Muscle of arm (tissue), 14 donors: ENCODE data around the gene OR52N2. TPM values are rescaled to one million over a fixed set of nuclear protein-coding genes. Genes with fewer than 3 reads are reported as not detected.
A peak's percentile ranks its signal among the peaks of the same experiment; 100 is the strongest.

Experiments used
- DNase-seq: peaks from one replicate; pipeline ENCODE4 v3.0.0-alpha.2; 2013
- long read RNA-seq, 11 donors: transcript quantifications; one replicate each; lab custom pipeline, GENCODE V29; 2026
- polyA plus RNA-seq, 12 donors: library from polyadenylated mRNA; unstranded; fragments of 120-200 nt; gene quantifications; one replicate each; pipeline ENCODE4 v1.2.1, GENCODE V29; 2013; ENCODE audit not compliant: insufficient read length in 12 of 12

OR52N2 gene
- polyA plus RNA-seq, result not detected
- long read RNA-seq, donor 1, result 0 reads
- long read RNA-seq, donor 2, result 0 reads
- long read RNA-seq, donor 3, result 0 reads
- long read RNA-seq, donor 4, result 0 reads
- long read RNA-seq, donor 5, result 0 reads
- long read RNA-seq, donor 6, result 0 reads
- long read RNA-seq, donor 7, result 0 reads
- long read RNA-seq, donor 8, result 0 reads
- long read RNA-seq, donor 9, result 0 reads
- long read RNA-seq, donor 10, result 0 reads
- long read RNA-seq, donor 11, result 0 reads

- peak; percentile 70 for DNase-seq
Measured at GRCh38 chr11:5808500-5809121, at the start of gene OR52N2. OR52N2 (plus strand) TSS chr11:5808924; CDS start chr11:5820336, 11,412 bp downstream.

- DNase-seq, result no peak
Measured at GRCh38 chr11:5767056-5767455, 41.7 kb upstream of the OR52N2 start.

GRCh38 chr11:5783255-5783654, 25.5 kb upstream of the OR52N2 start, which contains the start of gene OR52N5:
OR52N5 (minus strand) TSS chr11:5783355; CDS start chr11:5778634, 4,721 bp downstream.
- DNase-seq, result no peak

DNA sequence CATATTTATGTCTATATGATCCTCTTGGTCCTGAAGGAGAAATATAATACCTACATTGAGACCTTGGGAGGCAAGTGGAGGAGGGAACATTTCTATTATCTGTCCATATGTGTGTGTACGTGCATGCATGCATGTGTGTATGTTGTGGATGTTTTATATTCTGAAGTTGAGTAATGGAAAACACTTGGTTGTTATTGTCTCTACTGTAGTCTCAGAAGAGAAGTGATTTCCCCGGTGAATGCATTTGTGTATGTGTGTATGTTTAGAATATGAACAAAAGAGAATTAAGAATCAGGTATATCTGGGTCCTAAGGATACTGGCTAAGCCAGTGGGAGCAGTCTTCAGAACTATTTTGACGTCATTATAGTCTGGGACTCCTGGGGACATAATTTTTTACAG, 17.6 kb upstream of the OR52N2 start, which contains the start of gene OR52N1:
Gene OR52N1 (minus strand): TSS at position 101 of the 400 bp plus-strand sequence. CDS start 2,449 bp downstream, outside the sequence.
- no peak for DNase-seq

GRCh38 chr11:5796541-5796940, 12.2 kb upstream of the OR52N2 start:
- DNase-seq, result no peak

GRCh38 chr11:5803982-5804381, 4.7 kb upstream of the OR52N2 start:
- no peak for DNase-seq

DNA sequence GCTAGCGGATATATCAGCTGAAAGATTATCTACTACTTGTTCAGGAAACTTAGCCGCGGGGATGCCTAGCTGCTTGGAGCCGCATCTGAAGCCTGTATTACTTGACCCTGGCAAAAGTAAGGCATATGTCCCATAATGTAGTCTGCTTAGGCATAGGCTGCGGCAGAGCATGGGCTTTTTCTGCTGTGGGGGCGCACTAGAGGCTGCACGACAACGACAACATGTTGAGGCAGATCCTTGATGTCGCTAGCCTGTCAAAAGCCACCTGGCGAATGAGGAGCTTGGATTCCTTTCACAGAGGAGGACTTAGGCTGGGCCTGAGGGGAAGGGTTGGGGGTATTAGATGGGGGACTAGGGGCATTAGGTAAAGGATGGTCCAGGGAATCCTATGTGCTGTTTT, 1.1 kb upstream of the OR52N2 start:
- no peak for DNase-seq

DNA sequence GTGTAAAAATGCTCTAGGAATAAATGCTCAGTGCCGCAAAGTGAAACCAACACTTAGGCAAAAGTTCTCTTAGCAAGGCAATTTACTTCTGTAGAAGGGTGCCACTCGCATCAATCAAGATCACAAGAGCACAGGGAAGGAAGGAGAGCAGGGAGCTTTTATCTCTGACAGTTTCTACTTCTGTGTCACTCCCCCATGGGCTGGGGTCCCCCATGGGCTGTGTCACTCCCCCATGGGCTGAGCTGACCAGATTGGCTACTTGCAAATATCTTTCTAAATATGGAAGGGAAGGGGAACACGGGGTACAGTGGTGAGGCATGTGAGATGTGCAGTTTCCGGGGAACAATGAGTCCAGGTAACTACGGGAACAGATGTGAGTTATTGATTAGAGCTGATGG, 397 bp downstream of the OR52N2 start:
- DNase-seq, result no peak

DNA sequence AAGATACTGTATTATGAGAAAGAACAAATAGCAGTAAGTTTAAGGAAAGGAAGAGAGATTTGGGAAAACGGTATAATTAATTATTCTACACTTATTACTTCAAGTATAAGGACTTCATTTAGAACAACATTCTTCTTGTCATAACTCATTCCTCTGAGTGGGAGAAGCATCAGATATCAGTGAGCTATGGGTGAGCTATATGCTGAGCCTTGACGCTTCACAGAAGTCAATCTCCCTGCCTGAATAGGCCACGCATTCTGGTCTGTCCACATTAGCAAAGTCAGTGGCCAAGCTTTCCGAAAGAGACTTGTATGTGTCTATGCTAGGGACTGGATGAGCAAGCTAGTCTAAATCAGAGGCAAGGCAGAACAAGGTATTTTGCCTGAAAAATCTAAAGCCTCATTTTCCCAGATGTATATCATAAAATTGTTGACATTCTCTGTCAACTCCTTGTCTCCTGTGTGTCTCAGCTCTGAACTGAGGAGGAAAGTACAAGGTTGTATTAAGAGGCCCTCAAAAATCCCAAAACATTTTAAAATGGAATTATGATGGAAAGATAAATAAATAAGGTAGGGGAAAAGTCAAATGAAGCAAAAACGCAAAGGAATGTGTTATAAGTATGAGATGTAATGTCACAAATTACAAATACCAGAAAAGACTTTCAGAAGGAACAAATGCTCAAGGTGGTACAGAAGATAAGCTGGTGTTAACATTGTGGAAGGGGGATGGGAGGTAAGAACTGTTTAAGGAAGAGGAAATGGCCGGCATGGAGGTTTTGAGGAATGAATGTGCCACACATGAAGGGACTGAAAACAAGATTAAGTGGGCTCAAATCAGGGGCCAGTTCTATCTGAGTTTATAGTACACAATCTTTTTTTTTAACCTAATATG, 1.4 kb downstream of the OR52N2 start:
- DNase-seq, result no peak

DNA sequence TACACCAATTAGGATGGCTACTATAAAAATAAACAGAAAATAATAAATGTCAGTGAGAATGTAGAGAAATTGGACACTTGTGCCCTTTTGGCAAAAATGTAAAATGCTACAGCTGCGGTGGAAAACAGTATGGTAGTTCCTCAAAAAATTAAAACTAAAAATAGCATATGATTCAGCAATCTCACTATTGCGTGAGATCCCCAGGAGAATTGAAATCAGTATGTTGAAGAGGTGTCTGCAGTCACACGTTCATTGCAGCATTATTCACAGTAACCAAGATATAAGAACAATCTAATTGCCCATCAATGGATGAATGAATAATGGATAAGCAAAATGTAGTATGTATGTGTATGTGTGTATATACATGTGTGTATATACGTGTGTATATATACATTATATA, 6.8 kb downstream of the OR52N2 start:
- DNase-seq, result no peak

- no peak for DNase-seq
Measured at GRCh38 chr11:5818245-5818886, 9.6 kb downstream of the OR52N2 start.

- no peak for DNase-seq
Measured at GRCh38 chr11:5831196-5831829, 22.6 kb downstream of the OR52N2 start.

DNA sequence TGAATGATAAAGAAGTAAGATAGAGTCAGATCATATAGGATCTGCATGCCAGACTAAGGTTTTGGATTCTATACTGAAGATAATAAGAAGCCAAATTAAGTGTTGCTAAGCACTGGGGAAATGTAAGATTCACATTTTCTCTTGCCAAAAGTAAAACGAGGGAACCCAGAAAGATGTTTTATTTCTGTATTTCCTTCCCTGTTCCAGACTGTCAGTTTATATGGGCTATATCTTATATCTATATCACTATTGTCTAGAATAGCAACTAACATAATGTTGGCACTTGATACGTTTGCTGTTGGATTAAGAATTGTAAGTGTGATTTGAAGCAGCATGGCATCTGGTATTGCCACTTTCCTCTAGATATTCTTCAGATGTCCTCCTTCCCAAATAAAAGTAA, 24.7 kb downstream of the OR52N2 start:
- no peak for DNase-seq

GRCh38 chr11:5837695-5838094, 29.0 kb downstream of the OR52N2 start:
- no peak for DNase-seq

DNA sequence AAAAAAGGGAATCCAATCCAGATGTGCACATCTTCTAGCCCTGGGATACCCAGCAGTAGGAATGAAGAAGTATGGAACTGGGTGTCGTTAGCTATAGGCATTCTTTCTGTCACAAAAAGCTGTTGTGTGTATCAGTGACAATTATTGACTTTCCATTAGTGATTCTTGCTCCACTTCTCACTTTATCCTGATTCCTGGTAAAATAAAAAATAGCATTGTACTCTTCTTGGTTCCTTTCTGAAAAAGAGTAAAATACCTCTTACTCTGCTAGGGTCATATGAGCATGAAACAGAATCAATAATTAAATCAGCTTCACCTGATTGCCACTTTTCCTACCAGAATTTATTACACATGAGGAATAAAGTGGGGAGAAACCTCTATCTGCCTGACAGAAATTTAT, 33.1 kb downstream of the OR52N2 start, which contains the start of gene OR52E6:
Gene OR52E6 (minus strand): TSS at position 101 of the 400 bp plus-strand sequence. CDS start 0 bp downstream, at position 101.
- no peak for DNase-seq

- no peak for DNase-seq
Measured at GRCh38 chr11:5846701-5847100, 38.0 kb downstream of the OR52N2 start.

DNA sequence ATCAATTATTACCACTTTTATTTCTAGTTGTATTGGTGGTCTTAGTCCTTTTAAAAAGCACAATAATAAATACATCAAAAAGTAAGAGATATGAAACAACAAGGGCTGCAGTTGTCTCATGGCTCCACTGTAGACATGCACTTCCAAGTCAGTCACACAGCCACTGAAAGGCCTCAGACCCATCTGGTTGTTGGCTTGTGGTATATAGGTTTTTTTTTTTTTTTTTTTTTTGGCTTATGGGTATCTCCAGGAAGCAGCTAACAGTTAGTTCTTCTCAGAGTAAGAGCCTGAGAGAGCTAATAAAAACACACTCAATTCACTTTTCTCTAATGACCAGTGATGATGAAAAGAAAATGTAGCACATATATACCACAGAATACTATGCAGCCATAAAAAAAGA, 39.0 kb downstream of the OR52N2 start:
- DNase-seq, result no peak

DNA sequence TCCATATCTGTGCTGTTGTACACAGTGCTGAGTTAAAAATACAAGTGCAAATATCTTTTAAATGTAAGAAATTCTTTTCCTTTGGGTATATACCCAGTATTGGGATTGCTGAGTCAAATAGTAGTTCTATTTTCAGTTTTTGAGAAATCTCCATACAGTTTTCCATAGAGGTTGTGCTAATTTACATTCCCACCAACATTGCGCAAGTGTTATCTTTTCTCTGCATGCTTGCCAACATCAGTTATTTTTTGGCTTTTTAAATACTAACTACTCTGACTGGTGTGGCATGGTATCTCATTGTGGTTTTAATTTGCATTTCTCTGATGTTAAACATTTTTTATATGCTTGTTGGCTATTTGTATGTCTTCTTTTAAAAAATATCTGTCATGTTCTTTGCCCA, 42.3 kb downstream of the OR52N2 start:
- no peak for DNase-seq

GRCh38 chr11:5857590-5857989, 48.9 kb downstream of the OR52N2 start, which contains the start of gene OR52E8:
OR52E8 (minus strand) TSS chr11:5857690; CDS start chr11:5857690, 0 bp downstream.
- no peak for DNase-seq

DNA sequence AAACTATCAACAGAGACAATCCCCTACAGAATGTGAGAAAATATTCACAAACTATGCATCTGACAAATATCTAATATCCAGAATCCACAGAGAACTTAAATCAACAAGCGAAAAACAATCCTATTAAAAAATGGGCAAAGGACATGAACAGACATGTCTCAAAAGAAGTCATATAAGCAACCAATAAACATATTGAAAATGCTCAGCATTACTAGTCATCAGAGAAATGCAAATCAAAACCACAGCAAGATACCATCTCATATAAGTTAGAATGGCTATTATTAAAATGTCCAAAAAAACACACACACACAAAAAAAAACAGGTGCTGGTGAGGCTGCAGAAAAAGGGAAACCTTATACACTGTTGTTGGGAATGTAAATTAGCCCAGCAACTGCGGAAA, 57.1 kb downstream of the OR52N2 start:
- DNase-seq, result no peak
